Hepatocyte (in vitro differentiated cells): Measurements from ENCODE around the gene UBE2D2.

Experiments
- EZH2 ChIP-seq: fragments of 200-600 bp; sonication (generic); IDR thresholded peaks from 2 replicates; pipeline ENCODE4 v1.6.1; 2016; ENCODE audit warnings: antibody characterized with exemption, mild to moderate bottlenecking, borderline replicate concordance
- EZH2phosphoT487 ChIP-seq: fragments of 200-600 bp; sonication (generic); IDR thresholded peaks from one replicate; pipeline ENCODE4 v1.6.1; 2018; ENCODE audit warnings: antibody characterized with exemption, mild to moderate bottlenecking, low read depth, moderate library complexity; ENCODE audit not compliant: unreplicated experiment, severe bottlenecking
- TF ChIP-seq, protein P1 (sequence below): fragments of 200-600 bp; sonication (generic); IDR thresholded peaks from 2 replicates; pipeline ENCODE4 v1.5.1; 2016; ENCODE audit warnings: antibody characterized with exemption, mild to moderate bottlenecking; ENCODE audit not compliant: poor library complexity

DNA sequence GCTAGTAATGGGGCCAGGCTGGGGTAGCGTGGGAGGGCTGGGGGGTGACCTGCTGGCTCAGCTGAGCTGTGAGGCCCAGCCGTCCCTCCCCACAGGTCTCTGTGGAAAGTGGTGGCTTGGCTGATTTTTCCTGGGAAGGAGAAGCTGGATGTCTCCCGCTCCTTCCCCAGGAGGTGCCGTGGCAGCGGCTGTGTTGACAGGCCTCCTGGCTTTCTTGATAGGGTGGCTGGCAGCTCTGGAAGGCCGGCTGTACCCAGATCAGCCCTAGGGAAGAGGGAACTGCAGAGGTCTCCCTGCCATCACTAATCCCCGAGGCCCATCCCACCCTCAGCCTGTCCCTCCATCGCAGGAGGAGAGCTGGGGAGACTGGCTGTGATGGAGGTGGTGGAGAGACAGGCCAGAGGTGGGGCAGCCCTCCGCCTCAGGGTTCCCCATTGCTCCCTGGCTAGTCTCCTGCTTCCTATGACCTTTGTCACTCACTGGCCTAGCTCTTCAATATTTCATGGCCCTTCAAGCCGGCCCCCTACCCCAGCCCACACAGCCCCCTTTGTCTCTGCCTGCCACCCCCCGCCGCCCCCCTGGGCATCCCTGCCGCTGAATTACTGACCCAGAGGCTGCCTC lies 93.8 kb downstream of the UBE2D2 start:
- TF ChIP-seq, protein P1, sequence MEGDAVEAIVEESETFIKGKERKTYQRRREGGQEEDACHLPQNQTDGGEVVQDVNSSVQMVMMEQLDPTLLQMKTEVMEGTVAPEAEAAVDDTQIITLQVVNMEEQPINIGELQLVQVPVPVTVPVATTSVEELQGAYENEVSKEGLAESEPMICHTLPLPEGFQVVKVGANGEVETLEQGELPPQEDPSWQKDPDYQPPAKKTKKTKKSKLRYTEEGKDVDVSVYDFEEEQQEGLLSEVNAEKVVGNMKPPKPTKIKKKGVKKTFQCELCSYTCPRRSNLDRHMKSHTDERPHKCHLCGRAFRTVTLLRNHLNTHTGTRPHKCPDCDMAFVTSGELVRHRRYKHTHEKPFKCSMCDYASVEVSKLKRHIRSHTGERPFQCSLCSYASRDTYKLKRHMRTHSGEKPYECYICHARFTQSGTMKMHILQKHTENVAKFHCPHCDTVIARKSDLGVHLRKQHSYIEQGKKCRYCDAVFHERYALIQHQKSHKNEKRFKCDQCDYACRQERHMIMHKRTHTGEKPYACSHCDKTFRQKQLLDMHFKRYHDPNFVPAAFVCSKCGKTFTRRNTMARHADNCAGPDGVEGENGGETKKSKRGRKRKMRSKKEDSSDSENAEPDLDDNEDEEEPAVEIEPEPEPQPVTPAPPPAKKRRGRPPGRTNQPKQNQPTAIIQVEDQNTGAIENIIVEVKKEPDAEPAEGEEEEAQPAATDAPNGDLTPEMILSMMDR = no peak
- TF ChIP-seq EZH2 (no peak), EZH2phosphoT487 (no peak)
